NK-92 (cell line): Measurements from ENCODE around the gene IGFLR1.
A peak's percentile ranks its signal among the peaks of the same experiment; 100 is the strongest.
"Not testable (repeated sequence)": the region's sequence is repeated elsewhere in the genome, so short reads cannot be mapped to it uniquely, and the experiment has no call there.

Experiments used
- DNase-seq: peaks from one replicate; lab custom pipeline; 2025; ENCODE audit not compliant: unreplicated experiment; lab: John Stamatoyannopoulos, UW

Gene IGFLR1

GRCh38 chr19:35724132-35724531 is 18.1 kb downstream of the IGFLR1 start:
- DNase-seq = not testable (repeated sequence)

GRCh38 chr19:35723671-35724070 is 18.6 kb downstream of the IGFLR1 start:
- DNase-seq = no peak

- no peak for DNase-seq
These were observed 19.4 kb downstream of the IGFLR1 start for GRCh38 chr19:35722897-35723296.

- no peak for DNase-seq
These were observed 19.8 kb downstream of the IGFLR1 start for GRCh38 chr19:35722461-35722860.

- no peak for DNase-seq
These were observed 20.9 kb downstream of the IGFLR1 start for GRCh38 chr19:35721374-35721773.

- no peak for DNase-seq
These were observed 21.6 kb downstream of the IGFLR1 start for GRCh38 chr19:35720648-35721047.

- DNase-seq = no peak
These were observed 22.1 kb downstream of the IGFLR1 start for GRCh38 chr19:35720163-35720524.

- no peak for DNase-seq
These were observed 22.7 kb downstream of the IGFLR1 start for GRCh38 chr19:35719402-35720162.

GRCh38 chr19:35718345-35719041 is 23.8 kb downstream of the IGFLR1 start:
- no peak for DNase-seq

- no peak for DNase-seq
These were observed 24.4 kb downstream of the IGFLR1 start, which contains the start of gene KMT2B for GRCh38 chr19:35717665-35718344. TSS of gene KMT2B (plus strand) at chr19:35718003. CDS start at chr19:35718019, 16 bp downstream.

- peak; percentile 75 for DNase-seq
These were observed 25.2 kb downstream of the IGFLR1 start for GRCh38 chr19:35716801-35717664.

- DNase-seq = no peak
These were observed 26.1 kb downstream of the IGFLR1 start for GRCh38 chr19:35715981-35716800.

- DNase-seq = no peak
These were observed 26.9 kb downstream of the IGFLR1 start for GRCh38 chr19:35715355-35715809.

- no peak for DNase-seq
These were observed 27.5 kb downstream of the IGFLR1 start for GRCh38 chr19:35714601-35715354.

GRCh38 chr19:35713904-35714495 is 28.3 kb downstream of the IGFLR1 start:
- DNase-seq = no peak

- no peak for DNase-seq
These were observed 28.8 kb downstream of the IGFLR1 start for GRCh38 chr19:35713506-35713850.

- DNase-seq = no peak
These were observed 29.4 kb downstream of the IGFLR1 start for GRCh38 chr19:35712567-35713505.
